LNCAP (cell line): ENCODE results near the gene GPC6.

Source experiments
- CTCF ChIP-seq: fragments of 450-650 bp; IDR thresholded peaks from 2 replicates; pipeline ENCODE4 v1.5.1; 2017; ENCODE audit warnings: mild to moderate bottlenecking

GPC6 gene

GRCh38 chr13:94322925-94323763 lies 1096.5 kb downstream of the GPC6 start:
- no peak for TF ChIP-seq CTCF

- TF ChIP-seq CTCF = no peak
These were observed 1097.5 kb downstream of the GPC6 start for GRCh38 chr13:94323764-94324758.

DNA sequence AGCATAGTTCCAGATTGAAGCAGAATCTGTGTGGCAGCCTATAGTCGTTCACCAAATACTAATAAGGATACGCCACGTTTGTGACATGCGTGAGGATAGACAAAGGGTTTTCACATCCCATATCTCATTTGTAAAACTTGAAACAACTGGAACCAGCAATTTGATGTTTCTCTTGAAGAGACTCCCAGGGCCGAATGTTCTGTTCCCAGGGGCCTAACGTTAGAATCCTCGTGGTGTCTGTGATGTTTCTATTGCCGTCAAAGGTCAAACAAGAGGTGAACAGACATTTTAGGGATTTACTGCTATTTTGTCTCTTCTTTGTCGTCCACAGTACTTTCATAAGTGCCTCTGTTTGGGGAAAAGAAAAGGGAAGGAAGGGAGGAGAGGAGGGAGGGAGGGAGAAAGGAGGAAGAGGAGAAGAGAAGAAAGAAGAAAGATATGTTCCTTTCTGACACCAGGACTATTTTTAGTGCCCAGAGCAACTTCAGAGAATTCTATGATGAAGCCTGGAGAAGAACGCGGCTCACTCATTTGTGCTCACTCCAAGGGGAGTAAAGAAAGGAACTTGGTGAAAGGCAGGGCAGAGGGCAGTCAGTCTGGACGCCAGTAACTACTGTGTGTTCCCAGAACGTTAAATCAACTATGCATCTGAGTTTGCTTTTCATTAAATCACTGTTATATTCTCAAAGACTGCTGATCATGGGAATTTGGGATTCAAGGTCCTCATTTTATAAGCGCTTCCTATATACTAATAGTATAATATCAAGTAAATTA lies 1098.3 kb downstream of the GPC6 start:
- no peak for TF ChIP-seq CTCF

DNA sequence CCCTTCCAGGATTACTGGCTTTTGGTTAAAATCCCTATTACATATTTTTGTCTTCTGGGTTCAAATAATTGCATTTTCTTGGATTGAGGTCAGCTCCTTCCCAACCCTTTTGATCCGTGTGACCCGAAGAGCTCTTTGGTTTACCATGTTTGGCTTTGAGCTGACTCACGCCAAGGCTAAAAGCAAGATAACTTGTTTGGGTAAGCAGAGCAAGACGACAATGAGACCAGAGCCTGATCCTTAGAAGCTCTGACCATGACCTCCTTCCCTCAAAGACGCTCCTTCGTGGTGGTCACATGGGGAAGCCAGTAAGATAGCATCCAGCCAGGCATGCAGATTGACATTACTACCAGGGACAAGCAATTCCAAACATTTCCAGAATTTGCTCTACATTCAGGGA lies 1099.0 kb downstream of the GPC6 start:
- TF ChIP-seq CTCF = no peak

DNA sequence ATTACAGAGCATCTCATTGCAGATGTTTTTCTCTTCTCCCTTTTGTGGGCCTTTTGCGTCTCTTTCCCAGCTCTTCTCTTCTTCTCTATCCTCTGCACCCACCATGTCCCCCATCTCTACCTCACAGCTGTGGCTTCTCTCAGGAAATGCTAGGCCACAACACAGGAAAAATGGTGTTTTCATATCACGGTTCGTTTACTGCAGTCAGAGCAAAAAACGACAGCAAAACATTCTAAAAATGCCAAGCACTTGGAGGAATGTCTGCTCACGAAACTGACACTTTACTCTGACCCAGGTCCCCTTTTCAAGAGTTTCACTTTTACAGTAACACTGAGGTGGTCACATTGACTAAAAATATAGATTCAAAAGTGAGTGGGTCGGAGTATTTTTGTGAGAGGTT lies 1100.7 kb downstream of the GPC6 start:
- no peak for TF ChIP-seq CTCF

DNA sequence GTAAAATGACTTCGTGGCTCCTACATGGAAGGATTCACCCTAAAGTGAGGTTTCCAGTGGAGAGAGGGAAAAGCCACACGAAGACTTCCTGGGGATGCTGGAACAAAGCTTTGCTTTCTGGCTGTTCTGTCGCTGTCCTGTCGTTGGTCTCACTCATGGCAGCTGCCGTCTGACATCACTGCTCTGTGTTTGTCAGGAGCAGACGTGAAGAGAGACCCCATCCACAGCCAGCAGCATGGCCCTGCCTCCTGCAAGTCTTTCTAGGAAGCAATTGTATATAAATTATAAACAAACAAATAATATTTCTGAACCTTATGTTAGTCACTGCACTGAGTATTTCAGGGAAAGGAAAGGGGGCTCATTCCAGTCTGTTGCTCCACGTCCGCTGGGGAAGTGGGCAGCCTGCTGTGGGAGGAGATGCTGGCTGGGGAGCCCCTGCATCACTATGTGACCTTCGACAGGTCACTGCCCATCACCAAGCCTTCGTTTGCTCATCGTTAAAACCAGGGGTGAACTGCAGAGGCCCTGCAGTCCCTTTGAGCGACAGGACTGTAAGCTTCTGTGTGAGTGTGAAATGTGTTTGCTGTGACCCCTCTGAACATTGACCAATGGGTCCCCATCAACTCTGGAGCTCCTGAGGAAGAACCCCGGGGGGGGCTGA lies 1101.9 kb downstream of the GPC6 start:
- TF ChIP-seq CTCF = no peak

DNA sequence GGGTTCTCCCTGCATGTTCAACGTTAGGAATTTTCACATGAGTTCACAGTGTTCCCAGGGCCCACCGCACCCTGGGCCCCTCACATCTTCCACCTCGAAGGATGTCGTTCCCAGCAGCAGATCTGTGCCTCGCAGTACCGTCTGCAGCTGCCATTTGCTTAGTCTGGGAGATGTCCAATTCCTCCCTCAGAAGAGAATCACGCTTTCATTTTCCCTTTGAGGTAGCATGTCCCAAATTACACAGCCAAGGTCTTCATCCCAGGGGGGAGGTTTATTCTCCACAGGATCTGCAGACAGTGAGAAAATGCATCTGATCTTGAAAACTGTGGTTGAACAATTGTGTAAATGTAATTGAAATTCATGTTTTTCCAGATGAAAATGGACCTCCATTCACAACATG lies 1102.7 kb downstream of the GPC6 start:
- TF ChIP-seq CTCF = no peak
